Left ventricle myocardium superior (tissue), 1 donor: ENCODE results near the gene SRRM2. TPM values are rescaled to one million over a fixed set of nuclear protein-coding genes. Genes with fewer than 3 reads are reported as not detected.

Experiments
- ATAC-seq: fragments of 200-7000 bp; cut with Tn5 transposase; one replicate; pipeline ENCODE4 v1.9.1; 2020; ENCODE audit warnings: mild to moderate bottlenecking, moderate library complexity
- DNase-seq: peaks from one replicate; pipeline ENCODE4 v3.0.0-alpha.2; 2020
- intact Hi-C: fragments of 100-400 bp; cut with micrococcal nuclease; formaldehyde crosslinking; loops from one replicate; pipeline ENCODE4 v1.11.0; 2022
- total RNA-seq: library from RNA; stranded (reverse); fragmentation: NEBNext Ultra II Directional; extraction: Animal tissue kit (Norgen Biotek cat#: 25700); gene quantifications from one replicate; pipeline ENCODE4 v1.2.1, GENCODE V29; 2021
- donor health status: DM: no; HTN: yes; CAD: no; lungs with severe emphysema.

The SRRM2 gene
- total RNA-seq, 1 donor from 2014 or later, result 292 TPM

DNA sequence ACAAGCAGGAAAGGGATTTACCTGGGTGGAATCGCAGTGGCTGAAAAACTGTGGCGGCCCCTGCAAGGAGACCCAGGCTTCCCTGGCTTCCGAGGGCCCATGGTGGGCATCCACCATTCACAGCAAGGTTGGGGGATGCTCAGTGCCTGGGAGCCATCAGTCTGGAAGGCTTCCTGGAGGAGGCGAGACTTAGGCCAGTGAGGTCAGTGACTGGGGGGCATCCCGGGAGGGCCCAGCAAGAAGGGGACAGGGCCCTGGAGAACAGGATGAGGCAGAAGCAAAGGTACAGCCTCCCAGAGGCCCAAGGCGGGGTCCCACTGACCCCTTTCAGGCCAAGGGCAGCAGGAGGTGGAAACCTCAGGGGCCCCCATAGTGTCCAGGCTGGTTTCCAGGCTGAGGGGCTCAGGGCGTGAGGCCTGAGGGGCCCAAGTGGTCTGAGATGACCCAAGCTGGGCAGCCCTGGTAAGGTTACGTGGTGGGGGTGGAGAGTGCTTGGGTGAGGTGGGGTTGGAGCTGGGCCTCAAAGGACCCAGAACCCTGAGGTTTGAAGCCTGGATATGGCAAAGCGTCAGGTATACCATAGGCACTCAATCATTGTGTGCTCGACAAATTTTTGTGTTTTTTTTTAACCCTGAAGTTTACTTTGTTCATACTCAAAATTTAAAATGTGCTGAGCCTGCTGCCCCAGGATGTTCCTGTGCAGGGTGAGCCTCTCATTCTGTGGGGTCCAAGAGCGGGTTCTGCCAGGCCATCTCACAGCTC is 15.8 kb upstream of the SRRM2 start:
- DNase-seq (no peak), ATAC-seq (no peak)
- intact Hi-C loops, result no loop called here

DNA sequence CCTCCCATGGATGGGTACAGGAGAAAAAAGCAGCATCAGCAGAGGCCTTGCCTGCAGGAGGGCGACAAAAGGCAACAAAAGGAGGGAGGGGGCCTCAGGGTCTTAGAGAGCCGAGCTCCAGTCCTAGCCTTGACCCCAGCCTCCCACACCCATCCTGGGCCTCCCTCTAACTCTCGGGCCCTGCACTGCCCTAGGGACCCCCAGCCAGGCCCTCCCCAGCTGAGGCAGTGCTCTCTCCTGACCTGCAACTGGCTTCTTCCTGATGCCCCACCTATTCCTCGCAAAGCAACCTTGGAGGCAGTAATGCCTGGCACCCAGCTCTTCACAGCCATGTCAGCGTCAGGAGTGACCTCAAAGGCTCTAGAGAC is 15.2 kb upstream of the SRRM2 start:
- no peak for DNase-seq
- no peak for ATAC-seq
- intact Hi-C loops, result no loop called here

DNA sequence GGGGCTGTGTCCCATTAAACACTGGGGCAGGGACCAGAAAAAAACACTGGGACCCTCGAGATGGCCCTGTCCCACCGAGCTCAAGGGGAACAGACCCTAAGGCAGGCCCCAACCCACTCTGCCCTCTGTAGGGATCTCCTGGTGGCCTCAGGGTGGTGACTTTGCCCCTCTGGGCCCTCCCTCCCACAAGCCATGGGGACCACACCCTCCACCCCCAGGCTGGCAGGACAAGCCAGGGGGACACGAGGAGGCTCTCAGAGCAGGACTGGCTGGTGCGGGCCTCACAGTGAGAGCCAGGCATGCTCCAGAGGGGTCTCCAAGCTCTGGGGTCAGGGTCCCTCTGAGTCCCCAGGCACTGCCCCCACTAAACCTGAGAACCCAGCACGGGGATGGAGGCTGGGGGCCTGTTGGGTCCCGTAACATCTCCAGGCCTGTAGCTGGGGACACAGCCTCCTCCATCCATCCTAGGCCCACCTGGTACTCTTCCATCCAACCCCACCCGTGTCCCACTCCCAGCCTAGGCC is 14.5 kb upstream of the SRRM2 start:
- ATAC-seq (no peak), DNase-seq (no peak)
- intact Hi-C loops, result no loop called here

DNA sequence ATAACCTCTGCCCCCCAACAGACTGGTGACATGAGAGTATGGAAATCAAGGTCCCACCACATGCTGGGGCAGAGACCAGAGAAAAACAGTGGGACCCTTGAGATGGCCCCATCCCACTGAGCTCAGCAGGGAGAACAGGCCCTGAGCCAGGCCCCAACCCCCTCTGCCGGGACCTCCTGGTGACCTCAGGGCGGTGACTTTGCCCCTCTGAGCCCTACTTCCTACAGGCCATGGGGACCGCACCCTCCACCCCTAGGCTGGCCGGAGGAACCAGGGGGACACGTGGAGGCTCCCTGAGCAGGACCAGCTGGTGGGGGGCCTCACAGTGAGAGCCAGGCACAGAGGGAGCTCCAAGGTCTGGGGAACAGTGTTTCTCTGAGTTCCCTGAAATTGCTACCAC is 13.8 kb upstream of the SRRM2 start:
- ATAC-seq, result no peak
- DNase-seq, result no peak
- intact Hi-C loops, result no loop called here

DNA sequence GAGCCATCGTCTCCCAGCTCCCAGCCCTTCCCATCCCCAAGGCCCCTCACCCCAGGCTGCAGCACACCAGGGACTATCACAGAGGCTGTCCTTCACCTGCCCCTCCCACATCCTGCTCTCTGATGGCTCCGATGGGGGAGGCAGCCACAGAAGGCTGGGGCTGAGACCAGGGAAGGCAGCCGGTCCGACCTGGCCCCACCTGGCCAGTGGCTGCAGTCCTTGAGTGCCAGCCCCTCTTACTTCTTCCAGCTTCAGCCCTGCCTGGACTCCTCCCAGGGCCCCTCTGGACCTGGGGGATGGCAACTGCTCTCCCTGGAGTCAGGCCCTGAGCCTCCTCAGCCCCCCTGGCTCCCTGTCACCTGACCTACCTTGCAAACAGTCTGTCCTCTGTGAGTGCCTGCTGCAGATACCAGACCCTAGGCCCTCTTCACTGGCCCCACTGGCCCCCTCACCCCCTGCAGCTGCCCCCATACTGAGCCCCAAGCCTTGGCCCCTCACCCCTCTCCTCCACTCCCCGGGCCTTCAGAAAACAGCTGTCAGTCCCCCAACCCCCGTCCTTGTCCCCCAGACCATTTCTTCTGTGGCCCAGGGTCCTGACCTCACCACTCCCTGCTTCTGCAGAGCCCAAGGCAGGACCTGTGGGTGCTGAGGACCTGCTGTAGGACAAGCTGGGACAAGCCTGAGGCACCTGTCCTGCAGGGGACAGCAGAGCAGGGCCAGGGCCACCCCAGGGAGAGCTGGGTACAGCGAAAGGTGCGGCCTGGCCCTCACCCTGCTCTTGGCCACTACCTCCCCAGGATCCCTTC is 12.6 kb upstream of the SRRM2 start:
- no peak for DNase-seq
- no peak for ATAC-seq
- intact Hi-C loops, result no loop called here

DNA sequence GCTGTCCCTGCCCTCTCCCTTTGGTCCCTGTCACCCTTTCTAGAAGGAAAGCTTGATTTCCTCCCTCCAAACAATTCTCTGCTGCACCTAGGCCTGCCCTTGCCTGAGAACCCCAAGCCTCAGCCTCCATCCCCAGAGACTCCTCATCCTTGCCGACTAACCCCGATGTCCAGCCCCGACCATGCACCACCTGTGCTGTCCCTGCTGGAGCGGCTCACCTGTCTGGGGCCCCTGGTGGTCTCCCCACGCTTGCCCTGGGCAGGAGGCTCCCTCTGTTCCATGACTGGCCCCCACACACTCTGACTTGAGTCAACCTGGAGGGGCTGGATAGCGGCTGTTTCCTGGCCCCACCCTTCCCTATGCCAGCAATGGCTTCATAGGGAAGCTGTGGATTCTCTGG is 12.0 kb upstream of the SRRM2 start:
- no peak for DNase-seq
- no peak for ATAC-seq
- intact Hi-C loops, result no loop called here

DNA sequence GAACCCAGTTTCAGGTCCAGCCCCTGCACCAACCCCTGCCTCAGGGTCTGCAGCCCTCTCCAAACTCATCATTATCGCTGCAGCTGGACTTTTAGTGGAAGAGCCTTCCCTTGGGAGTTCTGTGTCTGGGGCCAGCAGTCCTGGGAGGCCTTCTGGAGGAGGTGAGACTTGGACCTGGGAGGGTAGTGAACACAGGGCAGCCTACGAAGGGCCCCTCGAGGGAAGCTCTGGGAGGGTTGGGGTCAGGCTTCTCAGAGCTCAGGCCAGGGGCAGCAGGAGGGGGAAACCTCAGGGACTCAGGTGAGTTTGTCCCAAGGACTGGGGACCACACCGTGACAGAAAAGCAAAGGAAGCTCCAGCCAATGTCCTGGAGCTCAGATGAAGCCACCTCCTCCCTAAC is 11.3 kb upstream of the SRRM2 start:
- intact Hi-C loops, result no loop called here

DNA sequence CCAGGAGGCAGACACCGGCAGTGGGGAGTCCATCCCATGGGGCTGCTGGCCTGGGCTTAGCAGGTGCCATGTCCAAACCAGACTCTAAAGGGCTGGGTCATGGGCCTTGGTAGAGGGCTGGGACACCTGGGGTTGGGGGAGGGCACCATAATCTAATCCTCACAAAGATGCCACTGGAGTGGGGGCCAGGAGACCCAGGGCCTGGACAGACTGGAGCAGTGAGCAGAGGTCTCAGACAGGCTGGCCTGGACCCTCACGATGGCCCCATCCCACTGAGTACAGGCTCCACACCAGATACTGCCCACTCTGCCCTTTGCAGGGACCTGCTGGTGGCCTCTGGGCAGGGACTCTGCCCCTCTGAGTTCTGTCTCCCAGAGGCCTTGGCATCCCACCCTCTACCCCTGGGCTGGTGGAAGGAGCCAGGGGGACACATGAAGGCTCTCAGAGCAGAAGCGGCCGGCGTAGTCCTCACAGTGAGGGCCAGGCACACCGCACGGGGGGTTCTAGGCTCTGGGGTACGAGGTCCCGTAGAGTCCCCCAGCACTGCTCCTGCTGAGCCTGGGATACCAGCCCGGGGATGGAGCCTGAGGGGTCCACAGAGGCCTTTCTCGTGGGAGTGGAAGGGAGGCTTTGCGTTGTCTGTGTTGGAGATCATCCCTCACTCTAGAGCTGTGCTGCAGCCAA is 10.0 kb upstream of the SRRM2 start:
- no peak for DNase-seq
- no peak for ATAC-seq
- intact Hi-C loops, result no loop called here

More for the DNA sequence above, 11.3 kb upstream of the SRRM2 start:
- DNase-seq (no peak), ATAC-seq (no peak)

DNA sequence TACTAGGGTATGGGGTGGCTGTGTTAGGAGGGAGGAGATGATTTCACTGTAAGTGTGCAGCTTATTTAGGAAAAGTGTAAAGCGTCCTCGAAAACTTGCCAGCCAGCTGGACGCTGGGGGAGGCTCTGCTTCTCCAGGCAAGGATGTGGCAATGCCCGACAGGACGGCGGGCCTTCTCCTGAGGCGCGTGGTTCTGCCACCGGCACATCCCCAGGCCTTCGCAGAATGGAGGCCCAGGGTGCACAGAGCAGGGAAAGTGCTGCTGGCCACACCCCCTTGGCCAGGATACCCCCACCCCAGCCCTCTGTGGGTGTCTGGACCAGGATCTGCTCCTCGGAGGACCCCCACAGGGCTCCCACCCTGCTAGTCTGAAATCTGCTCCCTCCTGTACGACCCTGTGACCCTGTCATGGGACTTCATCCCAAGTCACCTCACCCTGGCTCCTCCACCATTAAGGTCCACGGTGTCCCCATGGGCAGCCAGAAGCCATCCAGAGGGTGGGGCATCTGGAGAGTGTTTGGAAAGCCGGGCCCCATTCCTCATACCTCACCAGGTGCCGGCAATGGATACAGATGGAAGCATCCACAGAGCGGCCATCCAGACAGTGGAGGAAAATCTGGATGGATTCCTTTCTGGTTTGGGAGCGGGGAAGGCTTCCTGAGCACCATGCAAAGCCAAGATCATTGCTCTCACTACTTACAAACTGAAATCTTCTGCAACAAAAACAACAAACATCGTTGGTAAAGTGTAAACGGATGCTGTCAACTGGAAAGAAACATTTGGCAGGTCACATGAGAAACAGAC is 9.2 kb upstream of the SRRM2 start:
- DNase-seq, result no peak
- no peak for ATAC-seq
- intact Hi-C loops, result no loop called here

DNA sequence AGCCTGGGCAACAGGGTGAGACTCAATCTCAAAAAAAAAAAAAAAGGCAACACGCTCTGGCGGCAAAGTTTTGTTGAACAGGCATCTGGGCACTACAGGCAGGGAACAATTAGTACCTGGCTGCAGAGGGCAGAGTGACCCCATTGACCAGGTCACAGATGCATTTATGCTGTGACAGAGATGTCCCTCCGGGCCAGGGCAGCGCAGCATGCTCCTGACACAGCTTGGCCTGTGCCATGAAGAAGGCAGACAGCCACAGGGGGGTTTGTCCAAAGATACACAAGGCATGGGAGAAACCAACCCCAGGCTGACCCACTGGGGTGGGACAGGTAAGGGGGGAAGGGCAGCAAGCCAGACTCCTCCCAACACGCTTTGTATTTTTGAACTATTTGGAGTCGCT is 7.7 kb upstream of the SRRM2 start:
- intact Hi-C loops, result no loop called here
- ATAC-seq (no peak), DNase-seq (no peak)

DNA sequence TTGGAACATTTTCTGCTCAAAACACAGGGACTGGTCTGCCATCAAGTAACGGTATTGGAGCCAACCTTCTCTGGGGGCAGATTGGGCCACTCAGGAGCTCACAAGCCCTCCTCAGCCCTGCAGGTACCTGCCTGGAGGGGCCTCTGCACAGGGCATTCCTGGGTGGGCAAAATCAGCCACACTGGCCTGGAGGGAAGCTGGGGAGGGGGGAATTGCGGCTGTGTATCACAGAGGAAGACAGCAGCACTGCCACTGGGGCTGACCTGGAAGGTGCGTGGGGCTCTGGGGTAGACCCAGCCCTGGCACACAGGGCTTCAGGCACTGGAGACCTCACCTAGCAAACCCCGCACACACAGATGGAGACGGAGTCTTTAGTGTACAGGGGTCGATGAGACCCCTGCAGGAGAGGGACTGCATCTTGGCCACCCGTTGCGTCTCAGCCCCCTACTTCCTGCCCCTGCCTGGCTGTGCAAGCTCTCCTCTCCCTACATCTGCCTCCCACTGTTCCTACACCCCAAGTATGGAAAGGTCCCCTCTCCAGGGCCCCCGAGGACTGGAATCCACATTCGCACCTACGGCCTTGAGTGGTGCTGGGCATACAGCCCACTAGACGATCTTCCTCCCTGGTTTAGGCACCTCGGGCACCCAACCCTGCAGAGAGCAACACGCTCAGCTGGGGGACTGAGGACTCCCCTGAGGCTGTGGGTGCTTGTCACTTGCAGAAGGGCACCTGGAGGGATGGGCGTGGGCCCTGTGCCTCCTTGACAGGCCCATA is 7.1 kb upstream of the SRRM2 start:
- intact Hi-C loops, result no loop called here
- DNase-seq, result no peak
- ATAC-seq, result no peak

DNA sequence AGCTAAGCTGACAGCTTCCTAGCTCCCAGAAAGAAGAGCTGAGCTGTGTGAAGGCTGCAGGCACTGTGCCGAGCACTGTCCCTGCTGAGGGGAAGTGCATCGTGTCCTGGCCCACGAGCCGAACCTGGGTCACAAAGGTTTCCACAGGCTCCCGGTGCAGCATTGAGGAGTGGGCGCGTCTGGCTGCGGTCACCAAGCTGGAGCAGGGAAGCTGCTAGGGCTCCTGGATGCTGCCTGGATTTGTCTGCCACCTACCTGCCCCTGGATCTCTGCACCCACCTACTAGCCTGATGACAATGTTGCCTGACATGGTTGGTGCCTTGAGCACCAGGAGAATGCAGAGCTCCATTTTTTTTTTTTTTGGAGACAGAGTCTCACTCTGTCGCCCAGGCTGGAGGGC is 6.5 kb upstream of the SRRM2 start:
- intact Hi-C loops, result no loop called here
- DNase-seq (no peak), ATAC-seq (no peak)

DNA sequence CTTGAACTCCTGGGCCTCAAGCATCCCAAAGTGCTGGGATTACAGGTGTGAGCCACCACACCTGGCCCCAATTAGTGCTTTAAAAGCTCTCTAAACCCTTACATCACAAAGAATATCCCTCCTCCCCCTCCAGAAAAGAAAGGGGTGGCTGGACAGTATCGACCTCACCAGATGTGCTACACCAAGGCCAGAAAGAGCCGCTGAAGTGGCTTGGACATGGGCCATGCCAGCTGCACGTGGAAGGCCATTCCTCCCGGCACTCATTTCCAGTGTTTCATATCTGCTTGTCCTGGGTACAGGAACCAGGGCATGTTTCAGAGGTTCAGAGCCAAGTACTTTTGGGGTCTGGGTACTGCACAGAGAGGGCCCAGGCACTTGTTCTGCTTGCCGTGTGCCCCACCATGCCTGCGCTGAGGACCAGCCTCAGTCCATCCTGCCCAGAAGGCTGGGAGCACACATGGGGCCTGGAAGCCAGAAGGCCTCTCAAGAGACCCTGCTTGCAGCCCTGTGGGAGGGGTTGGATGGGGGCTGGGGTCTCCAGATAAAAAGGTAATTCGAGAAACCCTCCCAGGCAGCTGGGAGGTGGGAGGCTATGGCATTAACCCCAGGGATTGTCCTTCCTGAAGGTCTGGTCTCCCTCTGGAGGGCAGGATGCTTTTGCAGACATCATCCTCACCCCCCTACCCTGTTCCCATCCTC is 3.5 kb upstream of the SRRM2 start:
- ATAC-seq (no peak), DNase-seq (no peak)
- intact Hi-C loops, result no loop called here

DNA sequence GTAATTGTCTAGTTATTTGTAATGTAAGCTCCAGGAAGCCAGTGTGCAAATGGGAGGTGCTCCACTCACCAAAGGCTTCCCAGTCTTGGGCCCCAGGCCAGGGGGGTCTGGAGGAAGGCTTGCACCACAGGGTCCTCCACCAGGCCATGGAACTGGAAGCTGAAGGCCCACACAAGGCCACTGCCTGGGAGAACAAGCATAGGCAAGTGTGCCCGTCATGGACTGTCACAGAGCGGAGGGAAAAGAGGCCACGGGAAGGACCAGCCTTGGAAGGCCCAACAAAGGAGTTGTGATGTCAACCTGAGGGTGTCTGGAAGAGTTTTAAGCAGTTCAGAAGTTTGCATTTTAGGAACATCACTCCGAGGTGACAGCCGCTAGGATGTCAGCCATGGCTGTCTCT is 3.0 kb upstream of the SRRM2 start:
- DNase-seq (no peak), ATAC-seq (no peak)
- intact Hi-C loops, result no loop called here

DNA sequence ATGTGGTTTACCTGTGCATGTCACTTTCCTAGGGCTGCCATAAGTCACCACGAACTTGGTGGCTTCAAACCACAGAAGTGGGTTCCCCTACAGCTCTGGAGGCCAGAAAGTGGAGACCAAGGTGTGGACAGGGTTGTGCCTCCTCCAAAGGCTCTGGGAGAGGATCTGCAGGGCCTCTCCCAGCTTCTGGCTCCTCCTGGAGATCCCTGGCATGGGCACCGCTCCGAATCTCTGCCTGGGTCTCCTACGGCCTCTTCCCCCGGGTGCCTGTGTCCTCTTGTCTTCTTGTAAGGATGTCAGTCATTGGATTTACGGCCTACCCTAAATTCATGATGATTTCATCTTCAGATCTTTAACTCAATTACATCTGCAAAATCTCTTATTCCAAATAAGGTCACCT is 2.5 kb upstream of the SRRM2 start:
- intact Hi-C loops, result no loop called here
- no peak for ATAC-seq
- no peak for DNase-seq

DNA sequence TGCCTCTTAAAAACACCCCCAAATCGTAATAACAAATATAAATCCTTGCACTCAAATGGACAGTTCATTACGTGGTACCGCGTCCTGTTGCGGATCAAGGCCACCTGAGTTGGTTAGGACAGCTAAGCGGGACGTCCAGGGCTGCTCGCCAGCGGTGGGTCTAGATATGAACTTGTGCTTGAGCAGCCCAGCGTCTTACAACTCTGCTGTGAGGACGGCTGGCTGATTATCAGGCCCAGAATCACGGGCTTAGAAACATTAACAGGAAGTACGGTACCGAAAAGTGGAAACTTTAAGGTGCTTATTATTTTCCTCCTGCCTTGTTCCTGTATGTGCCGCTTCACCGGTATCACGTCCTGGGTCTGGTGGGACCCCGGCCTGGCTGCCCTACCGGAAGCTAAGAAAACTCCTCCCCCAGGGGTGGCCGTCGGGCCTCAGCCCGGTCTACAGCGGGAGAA is 832 bp upstream of the SRRM2 start:
- intact Hi-C loops, result no loop called here
- DNase-seq (peak; percentile 45), ATAC-seq (no peak)

DNA sequence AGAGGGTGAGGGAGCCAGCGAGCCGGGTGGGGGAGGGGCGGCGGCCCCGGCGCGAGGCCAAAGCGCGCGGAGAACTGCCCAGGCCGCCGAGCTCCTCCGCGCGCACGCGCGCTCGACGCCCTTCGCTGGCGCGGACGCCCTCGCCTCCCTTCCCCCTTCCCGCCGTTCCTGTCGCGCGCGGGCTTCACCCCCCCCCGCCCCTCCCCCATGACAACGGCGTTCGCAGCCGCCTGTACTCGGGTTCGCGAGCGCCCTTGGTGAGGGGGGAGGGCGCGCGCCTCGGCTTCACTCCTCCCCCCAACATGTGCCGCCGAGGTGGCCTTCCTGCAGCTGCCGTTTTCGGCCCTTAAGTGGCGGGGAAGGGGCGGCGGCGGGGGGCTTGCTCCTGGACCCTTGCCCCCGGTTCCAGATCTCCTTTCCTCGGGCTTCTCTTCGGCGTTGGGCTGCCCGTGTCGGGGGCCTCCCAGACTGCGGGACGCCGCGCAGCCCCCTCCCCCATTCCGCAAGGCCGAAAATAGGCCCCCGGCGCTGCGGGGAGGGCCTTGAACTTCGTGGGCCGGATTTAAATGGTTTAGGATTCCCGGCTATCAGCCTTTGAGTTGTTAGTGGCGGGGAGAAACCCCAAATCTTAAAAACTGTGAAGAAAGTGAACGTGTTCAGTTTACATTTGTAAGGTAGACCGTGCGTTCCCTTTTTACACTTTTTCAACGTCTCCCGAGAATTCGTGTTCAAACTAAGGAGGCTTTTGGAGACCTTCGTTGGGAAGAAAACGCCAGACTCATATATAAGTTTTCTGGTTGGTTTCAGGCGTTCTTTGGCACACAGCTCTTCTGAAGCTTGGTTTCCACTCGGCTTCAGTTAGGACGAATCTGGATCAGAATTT is 653 bp downstream of the SRRM2 start:
- ATAC-seq (peak; percentile 87), DNase-seq (peak; percentile 92)
- intact Hi-C loops, result no loop called here
